Measurements from ENCODE around the gene ANKRD34A. TPM values are rescaled to one million over a fixed set of nuclear protein-coding genes. Genes with fewer than 3 reads are reported as not detected.

The ANKRD34A gene
- total RNA-seq, 1 experiment from 2014 or later = 0.22 TPM

DNA sequence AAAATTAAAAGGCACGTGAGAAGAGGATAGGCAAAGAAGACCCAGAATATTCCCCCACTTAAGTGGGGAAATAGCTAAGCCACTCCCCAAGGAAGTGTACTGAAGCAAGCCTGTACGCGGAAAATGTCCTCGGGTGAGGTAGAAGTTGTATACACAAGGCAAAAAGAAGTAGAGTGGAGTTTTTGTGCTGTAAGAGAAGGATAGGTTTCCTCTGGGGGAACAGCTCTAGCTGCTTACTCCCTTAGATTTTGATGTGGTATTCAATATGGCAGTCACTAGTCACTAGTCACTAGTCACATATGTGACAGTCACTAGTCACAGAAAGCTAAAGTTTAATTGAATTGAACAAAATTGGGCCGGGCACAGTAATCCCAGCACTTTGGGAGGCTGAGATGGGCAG lies 24.4 kb upstream of the ANKRD34A start (continued):
- TF ChIP-seq, protein P1, sequence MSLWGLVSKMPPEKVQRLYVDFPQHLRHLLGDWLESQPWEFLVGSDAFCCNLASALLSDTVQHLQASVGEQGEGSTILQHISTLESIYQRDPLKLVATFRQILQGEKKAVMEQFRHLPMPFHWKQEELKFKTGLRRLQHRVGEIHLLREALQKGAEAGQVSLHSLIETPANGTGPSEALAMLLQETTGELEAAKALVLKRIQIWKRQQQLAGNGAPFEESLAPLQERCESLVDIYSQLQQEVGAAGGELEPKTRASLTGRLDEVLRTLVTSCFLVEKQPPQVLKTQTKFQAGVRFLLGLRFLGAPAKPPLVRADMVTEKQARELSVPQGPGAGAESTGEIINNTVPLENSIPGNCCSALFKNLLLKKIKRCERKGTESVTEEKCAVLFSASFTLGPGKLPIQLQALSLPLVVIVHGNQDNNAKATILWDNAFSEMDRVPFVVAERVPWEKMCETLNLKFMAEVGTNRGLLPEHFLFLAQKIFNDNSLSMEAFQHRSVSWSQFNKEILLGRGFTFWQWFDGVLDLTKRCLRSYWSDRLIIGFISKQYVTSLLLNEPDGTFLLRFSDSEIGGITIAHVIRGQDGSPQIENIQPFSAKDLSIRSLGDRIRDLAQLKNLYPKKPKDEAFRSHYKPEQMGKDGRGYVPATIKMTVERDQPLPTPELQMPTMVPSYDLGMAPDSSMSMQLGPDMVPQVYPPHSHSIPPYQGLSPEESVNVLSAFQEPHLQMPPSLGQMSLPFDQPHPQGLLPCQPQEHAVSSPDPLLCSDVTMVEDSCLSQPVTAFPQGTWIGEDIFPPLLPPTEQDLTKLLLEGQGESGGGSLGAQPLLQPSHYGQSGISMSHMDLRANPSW (CRISPR knock-in tag; conservative IDR thresholded peaks at IDR 0.05; ENCODE audit: low read depth) = no peak
- TF ChIP-seq, protein P2, sequence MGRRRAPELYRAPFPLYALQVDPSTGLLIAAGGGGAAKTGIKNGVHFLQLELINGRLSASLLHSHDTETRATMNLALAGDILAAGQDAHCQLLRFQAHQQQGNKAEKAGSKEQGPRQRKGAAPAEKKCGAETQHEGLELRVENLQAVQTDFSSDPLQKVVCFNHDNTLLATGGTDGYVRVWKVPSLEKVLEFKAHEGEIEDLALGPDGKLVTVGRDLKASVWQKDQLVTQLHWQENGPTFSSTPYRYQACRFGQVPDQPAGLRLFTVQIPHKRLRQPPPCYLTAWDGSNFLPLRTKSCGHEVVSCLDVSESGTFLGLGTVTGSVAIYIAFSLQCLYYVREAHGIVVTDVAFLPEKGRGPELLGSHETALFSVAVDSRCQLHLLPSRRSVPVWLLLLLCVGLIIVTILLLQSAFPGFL (CRISPR knock-in tag; IDR thresholded peaks at IDR 0.05; ENCODE audit: borderline replicate concordance) = no peak
- TF ChIP-seq, protein P3, sequence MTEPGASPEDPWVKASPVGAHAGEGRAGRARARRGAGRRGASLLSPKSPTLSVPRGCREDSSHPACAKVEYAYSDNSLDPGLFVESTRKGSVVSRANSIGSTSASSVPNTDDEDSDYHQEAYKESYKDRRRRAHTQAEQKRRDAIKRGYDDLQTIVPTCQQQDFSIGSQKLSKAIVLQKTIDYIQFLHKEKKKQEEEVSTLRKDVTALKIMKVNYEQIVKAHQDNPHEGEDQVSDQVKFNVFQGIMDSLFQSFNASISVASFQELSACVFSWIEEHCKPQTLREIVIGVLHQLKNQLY (CRISPR knock-in tag; IDR thresholded peaks at IDR 0.05) = no peak
- no peak for TF ChIP-seq TCF7 (CRISPR knock-in tag; IDR thresholded peaks at IDR 0.05; ENCODE audit: low read depth)
- TF ChIP-seq, protein P4, sequence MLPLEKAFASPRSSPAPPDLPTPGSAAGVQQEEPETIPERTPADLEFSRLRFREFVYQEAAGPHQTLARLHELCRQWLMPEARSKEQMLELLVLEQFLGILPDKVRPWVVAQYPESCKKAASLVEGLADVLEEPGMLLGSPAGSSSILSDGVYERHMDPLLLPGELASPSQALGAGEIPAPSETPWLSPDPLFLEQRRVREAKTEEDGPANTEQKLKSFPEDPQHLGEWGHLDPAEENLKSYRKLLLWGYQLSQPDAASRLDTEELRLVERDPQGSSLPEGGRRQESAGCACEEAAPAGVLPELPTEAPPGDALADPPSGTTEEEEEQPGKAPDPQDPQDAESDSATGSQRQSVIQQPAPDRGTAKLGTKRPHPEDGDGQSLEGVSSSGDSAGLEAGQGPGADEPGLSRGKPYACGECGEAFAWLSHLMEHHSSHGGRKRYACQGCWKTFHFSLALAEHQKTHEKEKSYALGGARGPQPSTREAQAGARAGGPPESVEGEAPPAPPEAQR (CRISPR knock-in tag; IDR thresholded peaks at IDR 0.05) = no peak

DNA sequence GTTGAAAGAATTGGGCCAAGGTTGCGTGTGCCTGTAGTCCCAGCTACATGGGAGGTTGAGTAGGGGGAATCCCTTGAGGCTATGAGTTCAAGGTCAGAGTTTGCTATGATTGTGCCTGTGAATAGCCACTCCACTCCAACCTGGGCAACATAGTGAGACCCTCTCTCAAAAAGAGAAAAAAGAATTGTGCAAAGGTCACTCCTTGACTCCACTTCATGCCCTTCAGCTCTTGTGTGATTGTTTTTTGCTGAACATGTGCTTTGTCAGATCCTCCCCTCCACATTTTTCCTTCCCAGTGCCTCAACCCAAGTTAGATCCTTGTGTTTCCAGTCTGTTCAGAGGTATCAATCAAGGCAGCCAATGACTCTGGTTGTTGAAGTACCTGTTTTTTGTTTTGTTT lies 23.6 kb upstream of the ANKRD34A start:
- ChIA-PET CTCF (interaction anchor here (0.7 to 4.8 kb wide), 4 partner anchors 9 to 19 kb away, joined by 3 to 28 read pairs (median 6); no protein-coding TSS in a partner anchor), POLR2A (no interaction called here)
- Mint-ChIP-seq H3K4me3 (no peak overlapping the region), H3K27ac (no peak overlapping the region), H3K27me3 (ENCODE audit: low read depth) (no peaks in the 10 kb centered on the region; the same call in 1 of the 2 replicates), H3K4me1 (peaks cover 48% of the 10 kb centered on the region), H3K9me3 (no peaks in the 10 kb centered on the region), H3K36me3 (peaks cover 6% of the 10 kb centered on the region)
- TF ChIP-seq ZNF219 (CRISPR knock-in tag; IDR thresholded peaks at IDR 0.05; ENCODE audit: borderline replicate concordance) (no peak), ZNF121 (CRISPR knock-in tag; IDR thresholded peaks at IDR 0.05) (peak; percentile 86; the same call in 1 of the 2 replicates), KAT7 (CRISPR knock-in tag; IDR thresholded peaks at IDR 0.05; ENCODE audit: borderline replicate concordance) (no peak), ZNF396 (CRISPR knock-in tag; IDR thresholded peaks at IDR 0.05; ENCODE audit: borderline replicate concordance) (no peak), NFYB (CRISPR knock-in tag; conservative IDR thresholded peaks at IDR 0.05; ENCODE audit: low read depth) (no peak), OVOL2 (CRISPR knock-in tag; IDR thresholded peaks at IDR 0.05; ENCODE audit: borderline replicate concordance) (no peak)
- TF ChIP-seq, protein P5, sequence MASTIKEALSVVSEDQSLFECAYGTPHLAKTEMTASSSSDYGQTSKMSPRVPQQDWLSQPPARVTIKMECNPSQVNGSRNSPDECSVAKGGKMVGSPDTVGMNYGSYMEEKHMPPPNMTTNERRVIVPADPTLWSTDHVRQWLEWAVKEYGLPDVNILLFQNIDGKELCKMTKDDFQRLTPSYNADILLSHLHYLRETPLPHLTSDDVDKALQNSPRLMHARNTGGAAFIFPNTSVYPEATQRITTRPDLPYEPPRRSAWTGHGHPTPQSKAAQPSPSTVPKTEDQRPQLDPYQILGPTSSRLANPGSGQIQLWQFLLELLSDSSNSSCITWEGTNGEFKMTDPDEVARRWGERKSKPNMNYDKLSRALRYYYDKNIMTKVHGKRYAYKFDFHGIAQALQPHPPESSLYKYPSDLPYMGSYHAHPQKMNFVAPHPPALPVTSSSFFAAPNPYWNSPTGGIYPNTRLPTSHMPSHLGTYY (CRISPR knock-in tag; IDR thresholded peaks at IDR 0.05) = no peak
- DNase-seq (ENCODE audit: low spot score) (no peak), ATAC-seq (no peak)

DNA sequence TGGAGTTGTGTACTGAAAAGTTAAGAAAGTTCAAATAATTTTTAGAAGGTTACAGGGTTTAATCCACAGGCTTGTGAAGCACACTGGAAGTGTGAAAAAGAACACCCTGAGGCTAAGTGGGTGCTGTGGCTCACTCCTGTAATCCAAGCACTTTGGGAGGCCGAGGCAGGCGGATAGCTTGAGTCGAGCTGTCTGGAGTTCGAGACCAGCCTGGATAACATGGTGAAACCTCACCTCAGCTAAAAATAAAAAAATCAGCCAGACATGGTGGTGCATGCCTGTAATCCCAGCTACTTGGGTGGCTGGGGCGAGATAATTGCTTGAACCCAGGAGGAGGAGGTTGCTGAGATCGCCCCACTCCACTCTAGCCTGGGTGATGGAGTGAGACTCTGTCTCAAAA lies 22.2 kb upstream of the ANKRD34A start:
- no peaks in the 10 kb centered on the region; the same call in none of the 2 replicates for H3K27me3 Mint-ChIP-seq (ENCODE audit: low read depth)
- peaks cover 46% of the 10 kb centered on the region for H3K4me1 Mint-ChIP-seq
- H3K4me3 Mint-ChIP-seq = no peak overlapping the region
- ChIA-PET POLR2A (no interaction called here), CTCF (interaction anchor here (0.6 to 4.8 kb wide), 2 partner anchors 20 to 123 kb away, joined by 3 to 28 read pairs; no protein-coding TSS in a partner anchor)
- DNase-seq (ENCODE audit: low spot score) (no peak), ATAC-seq (no peak)
- H3K36me3 Mint-ChIP-seq = no peaks in the 10 kb centered on the region
- H3K9me3 Mint-ChIP-seq = no peaks in the 10 kb centered on the region
- no peak overlapping the region for H3K27ac Mint-ChIP-seq
- no peak for TF ChIP-seq KAT7 (CRISPR knock-in tag; IDR thresholded peaks at IDR 0.05; ENCODE audit: borderline replicate concordance)
- TF ChIP-seq NFYB (CRISPR knock-in tag; conservative IDR thresholded peaks at IDR 0.05; ENCODE audit: low read depth) = no peak
- TF ChIP-seq, protein P6, sequence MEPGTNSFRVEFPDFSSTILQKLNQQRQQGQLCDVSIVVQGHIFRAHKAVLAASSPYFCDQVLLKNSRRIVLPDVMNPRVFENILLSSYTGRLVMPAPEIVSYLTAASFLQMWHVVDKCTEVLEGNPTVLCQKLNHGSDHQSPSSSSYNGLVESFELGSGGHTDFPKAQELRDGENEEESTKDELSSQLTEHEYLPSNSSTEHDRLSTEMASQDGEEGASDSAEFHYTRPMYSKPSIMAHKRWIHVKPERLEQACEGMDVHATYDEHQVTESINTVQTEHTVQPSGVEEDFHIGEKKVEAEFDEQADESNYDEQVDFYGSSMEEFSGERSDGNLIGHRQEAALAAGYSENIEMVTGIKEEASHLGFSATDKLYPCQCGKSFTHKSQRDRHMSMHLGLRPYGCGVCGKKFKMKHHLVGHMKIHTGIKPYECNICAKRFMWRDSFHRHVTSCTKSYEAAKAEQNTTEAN (CRISPR knock-in tag; IDR thresholded peaks at IDR 0.05) = no peak
- no peak for TF ChIP-seq FOXP1 (CRISPR knock-in tag; IDR thresholded peaks at IDR 0.05; ENCODE audit: borderline replicate concordance)
- TF ChIP-seq, protein P7, sequence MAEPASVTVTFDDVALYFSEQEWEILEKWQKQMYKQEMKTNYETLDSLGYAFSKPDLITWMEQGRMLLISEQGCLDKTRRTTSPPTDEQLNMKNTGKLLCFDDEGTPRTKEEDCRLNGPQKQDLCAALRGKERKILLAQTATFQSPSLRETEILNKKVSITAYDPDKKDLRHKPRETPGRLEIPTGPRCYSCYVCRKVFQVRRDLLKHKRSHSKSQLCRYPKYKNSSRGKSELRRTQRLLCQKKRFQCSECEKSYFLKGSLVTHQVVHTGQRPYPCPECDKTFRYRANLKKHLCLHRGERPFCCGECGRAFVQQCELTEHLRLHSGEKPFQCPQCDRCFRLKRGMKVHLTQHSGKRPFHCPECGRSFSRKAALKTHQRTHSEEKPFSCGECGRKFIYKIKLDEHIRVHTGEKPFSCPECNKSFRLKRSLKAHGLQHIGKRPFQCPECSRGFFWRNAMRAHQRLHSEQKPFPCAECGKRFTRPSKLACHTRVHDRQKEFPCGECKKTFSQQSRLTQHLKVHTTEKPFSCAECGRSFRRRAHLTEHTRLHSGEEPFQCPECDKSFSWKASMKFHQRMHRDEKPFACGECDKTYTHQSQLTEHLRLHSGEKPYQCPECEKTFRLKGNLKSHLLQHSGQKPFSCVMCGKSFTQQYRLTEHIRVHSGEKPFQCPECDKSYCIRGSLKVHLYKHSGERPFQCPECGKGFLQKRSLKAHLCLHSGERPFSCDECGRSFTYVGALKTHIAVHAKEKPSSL (CRISPR knock-in tag; conservative IDR thresholded peaks at IDR 0.05) = no peak
- no peak for TF ChIP-seq TCF7 (CRISPR knock-in tag; IDR thresholded peaks at IDR 0.05; ENCODE audit: low read depth)
- TF ChIP-seq, protein P8, sequence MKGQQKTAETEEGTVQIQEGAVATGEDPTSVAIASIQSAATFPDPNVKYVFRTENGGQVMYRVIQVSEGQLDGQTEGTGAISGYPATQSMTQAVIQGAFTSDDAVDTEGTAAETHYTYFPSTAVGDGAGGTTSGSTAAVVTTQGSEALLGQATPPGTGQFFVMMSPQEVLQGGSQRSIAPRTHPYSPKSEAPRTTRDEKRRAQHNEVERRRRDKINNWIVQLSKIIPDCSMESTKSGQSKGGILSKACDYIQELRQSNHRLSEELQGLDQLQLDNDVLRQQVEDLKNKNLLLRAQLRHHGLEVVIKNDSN (CRISPR knock-in tag; IDR thresholded peaks at IDR 0.05) = no peak
- TF ChIP-seq ZNF232 (CRISPR knock-in tag; IDR thresholded peaks at IDR 0.05) = no peak
